Central memory CD4-positive, alpha-beta T cell (primary cell): ENCODE data around the gene GNPDA1.

Experiments used
- DNase-seq: peaks from one replicate; pipeline ENCODE4 v3.0.0; 2022

The GNPDA1 gene

DNA sequence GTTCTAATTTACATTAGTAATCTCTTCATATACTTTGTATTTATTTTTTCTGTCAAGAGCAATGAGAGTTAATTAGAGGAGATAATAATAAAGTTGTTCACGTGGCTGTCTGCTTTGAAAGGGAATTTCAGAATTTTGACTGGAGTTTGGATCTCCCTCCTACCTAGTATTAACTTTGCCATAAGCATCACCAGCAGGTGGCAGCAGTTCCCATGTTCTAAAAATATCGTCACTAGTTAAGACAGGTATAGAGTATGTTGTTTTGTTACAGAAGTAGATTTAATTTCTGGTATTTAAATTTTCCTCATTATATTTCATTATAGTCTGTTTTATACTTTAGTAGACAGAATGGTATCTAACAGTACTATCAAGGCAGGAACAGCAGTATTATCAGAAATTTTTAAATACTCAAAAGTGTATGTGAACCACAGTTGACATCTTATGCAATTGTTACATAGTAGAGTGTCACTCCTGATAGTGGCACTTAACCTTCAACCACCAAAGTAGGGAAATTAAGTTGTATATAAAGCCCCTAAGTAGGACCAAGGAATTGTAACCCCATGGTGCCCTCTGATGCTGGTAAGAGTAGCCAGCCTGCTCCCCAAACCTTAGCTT lies 20.4 kb downstream of the GNPDA1 start:
- DNase-seq = peak; percentile 61

DNA sequence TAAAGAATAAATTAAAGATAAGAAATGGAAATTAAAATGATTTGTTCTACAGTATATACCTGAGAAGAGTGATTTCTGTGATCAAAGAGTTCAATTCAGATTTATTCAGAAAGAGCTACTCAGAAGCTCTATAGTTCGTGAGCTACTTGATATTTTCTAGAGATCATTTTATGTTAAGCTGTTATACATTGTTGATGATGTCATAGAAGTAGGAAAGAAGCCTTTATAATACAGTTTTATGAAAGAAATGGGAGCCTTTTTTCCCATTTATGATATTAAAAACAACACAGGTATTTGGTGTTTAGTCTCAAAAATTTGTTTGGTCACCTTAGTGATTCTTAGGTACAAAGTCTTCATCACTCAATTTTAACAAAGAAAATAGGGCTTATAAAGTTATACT lies 23.1 kb downstream of the GNPDA1 start:
- DNase-seq = no peak

GRCh38 chr5:141986072-141986471 lies 26.8 kb downstream of the GNPDA1 start:
- DNase-seq = no peak

DNA sequence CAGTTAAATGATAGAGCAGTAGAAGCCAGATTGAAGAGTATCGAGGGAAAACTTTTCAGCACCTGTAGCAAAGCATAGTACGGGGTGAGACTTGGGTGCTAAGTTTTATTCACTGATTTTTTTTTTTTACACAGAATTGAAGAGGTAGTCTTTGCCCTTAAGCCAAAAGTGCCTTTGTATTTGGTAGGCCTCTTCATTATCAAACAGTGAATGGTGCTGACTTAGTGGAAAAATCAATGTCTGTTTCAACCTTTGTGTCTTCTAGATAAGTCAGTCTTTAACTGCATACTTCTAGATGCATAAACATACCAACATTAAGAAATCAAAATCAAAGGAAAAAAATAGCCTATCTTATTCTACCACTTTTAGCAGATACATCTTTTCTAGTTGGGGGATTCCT lies 30.2 kb downstream of the GNPDA1 start:
- no peak for DNase-seq

DNA sequence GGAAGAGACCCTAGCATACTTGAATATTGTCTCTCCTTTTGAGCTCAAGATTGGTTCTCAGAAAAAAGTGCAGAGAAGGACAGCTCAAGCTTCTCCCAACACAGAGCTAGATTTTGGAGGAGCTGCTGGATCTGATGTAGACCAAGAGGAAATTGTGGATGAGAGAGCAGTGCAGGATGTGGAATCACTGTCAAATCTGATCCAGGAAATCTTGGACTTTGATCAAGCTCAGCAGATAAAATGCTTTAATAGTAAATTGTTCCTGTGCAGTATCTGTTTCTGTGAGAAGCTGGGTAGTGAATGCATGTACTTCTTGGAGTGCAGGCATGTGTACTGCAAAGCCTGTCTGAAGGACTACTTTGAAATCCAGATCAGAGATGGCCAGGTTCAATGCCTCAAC lies 34.4 kb downstream of the GNPDA1 start:
- DNase-seq = no peak

- no peak for DNase-seq
Observed at GRCh38 chr5:141976176-141976575, 36.7 kb downstream of the GNPDA1 start.

DNA sequence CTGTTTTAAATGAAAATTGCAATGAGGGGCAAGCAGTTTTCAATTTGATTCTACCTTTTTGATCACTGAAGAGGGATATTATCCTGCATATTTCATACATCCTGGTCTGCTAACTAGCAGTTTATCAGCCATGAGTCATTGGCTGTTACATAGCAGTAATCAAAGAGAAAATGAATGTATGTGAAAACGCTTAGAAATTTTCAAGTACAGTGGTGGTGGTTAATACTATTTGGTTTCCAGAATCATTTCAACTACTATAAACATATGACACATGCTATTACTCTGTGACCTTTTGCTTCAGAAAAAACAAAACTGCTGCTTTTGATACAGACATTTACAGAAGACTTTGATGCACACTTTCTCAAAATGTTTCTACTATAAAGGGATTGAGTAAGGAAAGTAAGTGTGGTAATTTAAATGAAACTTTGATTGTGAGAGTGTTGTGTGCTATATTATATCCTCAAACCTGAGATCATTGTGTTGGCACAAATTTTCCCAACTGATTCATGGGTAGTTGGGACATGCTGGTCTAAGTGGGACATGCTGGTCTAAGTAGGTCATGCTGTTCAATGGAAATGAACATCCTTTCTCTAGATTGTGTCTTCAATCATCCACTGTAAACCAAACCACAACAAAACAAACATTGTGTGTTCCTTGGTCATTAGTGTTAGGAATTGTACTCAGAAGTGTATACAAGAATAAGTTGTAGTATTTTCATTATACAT lies 38.8 kb downstream of the GNPDA1 start:
- no peak for DNase-seq

- DNase-seq = no peak
Observed at GRCh38 chr5:141969783-141970771, 42.8 kb downstream of the GNPDA1 start.

DNA sequence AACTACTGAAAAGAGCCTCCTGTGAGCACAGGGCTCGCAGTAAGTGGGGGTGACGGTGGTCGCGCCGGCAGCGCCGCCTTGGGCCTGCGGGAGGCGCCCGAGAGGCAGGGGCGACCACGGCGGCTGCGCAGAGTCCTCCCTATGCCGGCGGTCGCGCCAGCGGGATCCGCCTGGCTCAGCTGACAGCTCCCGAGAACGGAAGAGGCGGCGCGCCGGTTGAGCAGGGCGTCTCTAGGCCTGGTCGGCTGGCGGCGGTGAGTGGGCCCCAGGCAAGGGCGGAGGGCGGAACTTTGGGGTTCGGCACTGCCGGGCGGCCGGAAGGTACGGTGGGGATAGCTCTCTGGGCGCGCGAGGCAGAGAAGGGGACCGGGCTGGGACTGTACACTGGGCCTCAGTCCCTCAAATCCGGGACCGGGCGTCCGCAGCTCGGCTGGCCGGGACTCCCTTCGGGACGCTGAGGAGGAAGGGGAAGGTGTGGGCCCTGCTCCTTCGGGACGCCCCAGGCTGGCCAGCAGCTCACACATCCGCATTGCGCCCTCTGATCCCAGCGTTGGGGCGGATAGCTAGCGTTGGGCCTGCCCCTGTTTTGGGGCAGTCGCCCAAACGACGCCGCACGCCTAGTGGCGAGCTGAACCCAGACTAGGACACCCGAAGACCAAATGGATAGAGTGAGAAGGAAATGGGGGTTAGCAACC lies 43.8 kb downstream of the GNPDA1 start, which contains the start of gene RNF14:
Gene RNF14 (plus strand): TSS at position 192 of the 695 bp plus-strand sequence. CDS start 4,484 bp downstream, outside the sequence.
- peak; percentile 94 for DNase-seq

DNA sequence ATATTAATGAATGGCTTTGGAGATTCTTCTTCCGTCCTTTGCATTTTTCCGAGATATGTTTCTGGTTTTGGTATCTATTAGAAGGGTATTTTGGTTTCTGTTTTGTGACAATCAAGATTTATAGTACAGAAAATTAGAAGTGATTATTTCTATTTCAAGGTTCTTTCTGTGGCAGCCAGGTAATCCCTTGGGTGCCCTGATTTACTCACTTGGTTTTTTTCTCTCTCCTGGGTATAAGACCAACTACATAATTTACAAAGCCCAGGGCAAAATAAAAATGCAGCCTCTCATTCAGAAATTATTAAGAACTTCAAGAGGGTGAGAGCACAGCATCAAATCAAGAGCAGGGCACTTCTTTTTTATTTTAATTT lies 45.9 kb downstream of the GNPDA1 start:
- no peak for DNase-seq

DNA sequence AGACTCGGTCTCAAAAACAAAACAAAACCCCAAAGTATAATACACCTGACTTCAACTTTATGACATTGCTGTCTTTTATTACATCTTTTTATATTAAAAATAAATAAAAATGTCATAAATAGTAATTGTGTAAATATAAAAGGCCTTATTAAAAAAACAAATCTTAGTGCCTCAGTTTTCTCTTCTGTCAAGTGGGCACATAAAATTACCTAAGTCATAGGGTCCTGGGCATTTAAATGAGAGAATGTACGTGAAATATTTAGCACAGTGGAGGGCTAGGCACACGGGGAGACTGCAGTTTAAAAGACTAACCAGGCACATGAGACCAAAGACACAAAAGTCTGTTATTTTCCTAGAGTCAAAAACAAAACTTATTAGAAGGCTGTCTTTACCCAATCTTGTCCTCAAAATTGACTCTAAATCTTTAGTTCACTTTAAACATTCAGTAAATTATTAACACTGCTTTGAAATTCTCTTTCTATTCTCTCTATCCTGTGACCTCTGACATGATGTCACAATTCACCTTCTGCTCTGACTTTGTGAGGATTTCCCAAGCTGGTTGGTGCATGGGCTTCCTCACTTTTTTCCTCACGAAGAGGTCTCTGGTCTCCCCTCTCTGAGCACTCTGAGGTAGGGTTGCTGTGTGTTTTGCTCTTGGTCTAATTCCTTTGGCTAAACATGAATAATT lies 46.4 kb downstream of the GNPDA1 start:
- no peak for DNase-seq

DNA sequence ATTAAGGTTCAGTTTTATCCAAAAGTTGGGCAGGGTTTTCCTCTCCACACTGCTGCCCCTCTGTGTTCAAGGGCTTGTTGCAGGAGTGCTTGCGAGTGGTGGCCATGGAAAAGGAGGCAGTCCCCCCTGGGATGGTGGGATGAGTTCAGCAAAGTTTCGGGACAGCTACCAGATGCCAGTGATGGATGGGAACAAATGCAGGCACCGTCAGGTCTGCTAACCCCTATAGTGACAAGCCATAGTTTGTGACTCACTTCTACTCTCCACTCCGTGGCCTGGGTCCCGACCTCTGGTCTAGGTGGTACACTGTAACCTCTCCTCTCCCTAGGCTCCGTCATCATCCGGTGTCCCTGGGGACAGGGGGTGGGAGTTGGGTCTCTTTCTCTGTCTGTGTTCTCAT lies 47.8 kb downstream of the GNPDA1 start:
- no peak for DNase-seq

DNA sequence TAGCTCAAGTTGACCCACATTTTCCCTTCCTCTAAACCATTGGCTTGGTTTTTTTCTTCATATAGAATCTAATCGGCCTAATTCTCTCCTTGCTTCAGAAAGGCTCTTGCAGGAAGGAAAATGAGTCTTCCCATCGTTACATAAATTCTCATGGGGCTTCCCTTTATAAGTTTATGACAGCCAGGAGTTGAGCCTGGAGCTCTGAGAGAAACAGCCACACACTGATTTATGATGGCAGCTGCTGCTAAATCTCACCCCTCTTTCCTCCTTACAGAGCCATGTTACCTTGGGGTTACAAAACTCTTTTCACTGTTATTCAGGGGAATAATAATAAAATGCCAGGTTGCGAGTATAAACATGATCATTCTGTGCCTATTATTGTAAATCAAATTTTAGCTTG lies 49.1 kb downstream of the GNPDA1 start:
- DNase-seq = no peak

DNA sequence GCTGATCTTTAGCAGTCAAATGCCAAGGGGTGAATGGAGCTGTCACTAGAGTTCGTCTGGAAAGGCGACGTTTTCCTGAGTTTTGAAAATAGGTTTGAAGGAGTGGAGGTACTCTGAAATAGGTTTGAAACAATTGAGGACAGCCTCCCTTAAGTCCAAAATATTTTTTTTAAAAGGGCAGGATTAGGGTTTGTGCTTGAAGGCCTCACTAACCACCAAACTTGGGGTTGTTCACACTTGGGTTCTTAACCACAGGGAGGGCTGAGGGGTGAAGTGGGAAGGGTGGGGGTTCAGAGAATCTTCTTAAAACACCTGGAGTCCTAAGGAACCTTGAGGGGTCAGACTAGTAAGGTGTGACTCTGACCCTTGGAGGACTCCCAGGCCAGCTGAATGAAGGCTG lies 51.4 kb downstream of the GNPDA1 start:
- DNase-seq = no peak

- DNase-seq = peak; percentile 85
Observed at GRCh38 chr5:141960449-141961323, 52.1 kb downstream of the GNPDA1 start.

- DNase-seq = no peak
Observed at GRCh38 chr5:141960018-141960417, 52.8 kb downstream of the GNPDA1 start.

GRCh38 chr5:141958546-141959172 lies 54.2 kb downstream of the GNPDA1 start:
- DNase-seq = no peak

DNA sequence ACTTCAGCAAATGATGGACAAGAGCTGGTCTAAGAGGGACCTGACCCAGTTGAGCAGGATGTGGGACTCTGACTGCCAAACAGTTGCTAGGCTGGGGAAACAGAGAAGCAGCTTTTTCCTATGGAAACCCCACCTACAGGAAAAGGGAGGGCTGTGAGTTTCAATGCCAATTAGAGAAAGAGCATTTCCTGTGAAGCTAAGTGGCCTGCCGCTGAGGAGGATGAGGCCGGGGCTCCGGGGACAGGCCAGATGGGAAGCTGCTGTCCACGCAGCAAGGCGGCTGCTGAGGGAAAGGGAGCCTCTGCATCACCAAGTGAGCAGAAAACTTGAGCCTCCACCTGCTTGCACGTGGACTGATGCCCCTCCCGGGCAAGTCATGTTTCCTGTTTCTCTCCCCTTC lies 54.7 kb downstream of the GNPDA1 start, which contains the start of gene PCDH12:
Gene PCDH12 (minus strand): TSS at position 90 of the 400 bp plus-strand sequence. CDS start 351 bp downstream, outside the sequence.
- no peak for DNase-seq

DNA sequence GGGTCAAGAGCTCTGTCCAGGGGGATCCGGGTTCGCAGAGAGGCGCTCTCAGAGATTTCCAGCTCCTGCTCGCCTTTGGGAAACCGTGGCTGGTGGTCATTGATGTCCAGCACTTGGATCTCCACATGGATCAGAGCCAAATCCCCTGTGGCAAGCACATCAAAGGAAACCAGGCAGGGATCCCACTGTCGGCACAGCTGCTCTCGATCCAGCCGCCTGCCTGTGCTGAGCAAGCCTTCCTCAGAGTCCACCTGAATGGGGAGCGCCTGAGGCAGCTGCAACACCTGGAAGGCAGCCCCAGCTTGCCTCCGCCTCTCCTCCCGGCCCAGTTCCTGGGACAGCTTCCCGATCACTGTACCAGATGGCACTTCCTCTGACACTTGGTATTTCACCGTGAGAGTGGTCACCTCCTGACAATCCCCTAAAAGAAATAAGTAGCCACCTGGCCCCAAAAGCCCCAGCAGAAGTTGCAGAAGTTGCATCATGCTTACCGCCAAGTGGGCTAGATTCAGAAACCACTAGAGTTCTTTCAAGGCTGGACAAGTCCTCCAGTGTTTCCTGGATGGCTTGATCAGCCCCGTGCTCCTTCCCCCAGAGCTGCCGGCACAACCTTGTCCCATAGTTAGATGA lies 55.3 kb downstream of the GNPDA1 start:
- no peak for DNase-seq

DNA sequence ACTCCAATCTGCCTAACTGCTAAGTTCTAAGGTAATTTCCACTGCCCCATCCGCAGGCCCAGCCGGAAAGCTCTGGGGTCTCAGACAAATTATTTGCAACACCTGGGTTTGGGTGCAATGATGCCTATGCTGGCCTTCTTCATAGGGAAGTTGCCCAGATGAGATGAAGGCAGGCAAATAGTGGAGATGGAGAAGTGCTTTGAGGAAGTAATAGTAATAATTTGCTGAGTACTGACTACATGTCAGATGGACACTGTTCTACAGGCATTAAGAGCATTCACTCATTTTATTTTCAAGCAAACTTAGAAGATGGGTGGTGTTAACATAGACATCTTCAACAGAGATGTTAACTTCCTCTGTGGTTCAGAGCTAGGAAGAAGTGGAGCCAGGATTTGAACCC lies 58.6 kb downstream of the GNPDA1 start:
- no peak for DNase-seq
